ENCODE data around the gene TRAPPC2L. TPM values are rescaled to one million over a fixed set of nuclear protein-coding genes. Genes with fewer than 3 reads are reported as not detected.
A peak's percentile ranks its signal among the peaks of the same experiment; 100 is the strongest.

The TRAPPC2L gene
- total RNA-seq, 1 experiment from 2014 or later, result 82.0 TPM

GRCh38 chr16:88809676-88810165 is 47.2 kb upstream of the TRAPPC2L start (continued):
- TF ChIP-seq, protein P1, sequence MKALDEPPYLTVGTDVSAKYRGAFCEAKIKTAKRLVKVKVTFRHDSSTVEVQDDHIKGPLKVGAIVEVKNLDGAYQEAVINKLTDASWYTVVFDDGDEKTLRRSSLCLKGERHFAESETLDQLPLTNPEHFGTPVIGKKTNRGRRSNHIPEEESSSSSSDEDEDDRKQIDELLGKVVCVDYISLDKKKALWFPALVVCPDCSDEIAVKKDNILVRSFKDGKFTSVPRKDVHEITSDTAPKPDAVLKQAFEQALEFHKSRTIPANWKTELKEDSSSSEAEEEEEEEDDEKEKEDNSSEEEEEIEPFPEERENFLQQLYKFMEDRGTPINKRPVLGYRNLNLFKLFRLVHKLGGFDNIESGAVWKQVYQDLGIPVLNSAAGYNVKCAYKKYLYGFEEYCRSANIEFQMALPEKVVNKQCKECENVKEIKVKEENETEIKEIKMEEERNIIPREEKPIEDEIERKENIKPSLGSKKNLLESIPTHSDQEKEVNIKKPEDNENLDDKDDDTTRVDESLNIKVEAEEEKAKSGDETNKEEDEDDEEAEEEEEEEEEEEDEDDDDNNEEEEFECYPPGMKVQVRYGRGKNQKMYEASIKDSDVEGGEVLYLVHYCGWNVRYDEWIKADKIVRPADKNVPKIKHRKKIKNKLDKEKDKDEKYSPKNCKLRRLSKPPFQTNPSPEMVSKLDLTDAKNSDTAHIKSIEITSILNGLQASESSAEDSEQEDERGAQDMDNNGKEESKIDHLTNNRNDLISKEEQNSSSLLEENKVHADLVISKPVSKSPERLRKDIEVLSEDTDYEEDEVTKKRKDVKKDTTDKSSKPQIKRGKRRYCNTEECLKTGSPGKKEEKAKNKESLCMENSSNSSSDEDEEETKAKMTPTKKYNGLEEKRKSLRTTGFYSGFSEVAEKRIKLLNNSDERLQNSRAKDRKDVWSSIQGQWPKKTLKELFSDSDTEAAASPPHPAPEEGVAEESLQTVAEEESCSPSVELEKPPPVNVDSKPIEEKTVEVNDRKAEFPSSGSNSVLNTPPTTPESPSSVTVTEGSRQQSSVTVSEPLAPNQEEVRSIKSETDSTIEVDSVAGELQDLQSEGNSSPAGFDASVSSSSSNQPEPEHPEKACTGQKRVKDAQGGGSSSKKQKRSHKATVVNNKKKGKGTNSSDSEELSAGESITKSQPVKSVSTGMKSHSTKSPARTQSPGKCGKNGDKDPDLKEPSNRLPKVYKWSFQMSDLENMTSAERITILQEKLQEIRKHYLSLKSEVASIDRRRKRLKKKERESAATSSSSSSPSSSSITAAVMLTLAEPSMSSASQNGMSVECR (CRISPR knock-in tag; IDR thresholded peaks at IDR 0.05; ENCODE audit: borderline replicate concordance), result no peak
- no peak for TF ChIP-seq MAX (CRISPR knock-in tag; IDR thresholded peaks at IDR 0.05)
- TF ChIP-seq, protein P2, sequence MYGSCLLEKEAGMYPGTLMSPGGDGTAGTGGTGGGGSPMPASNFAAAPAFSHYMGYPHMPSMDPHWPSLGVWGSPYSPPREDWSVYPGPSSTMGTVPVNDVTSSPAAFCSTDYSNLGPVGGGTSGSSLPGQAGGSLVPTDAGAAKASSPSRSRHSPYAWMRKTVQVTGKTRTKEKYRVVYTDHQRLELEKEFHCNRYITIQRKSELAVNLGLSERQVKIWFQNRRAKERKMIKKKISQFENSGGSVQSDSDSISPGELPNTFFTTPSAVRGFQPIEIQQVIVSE (CRISPR knock-in tag; IDR thresholded peaks at IDR 0.05; ENCODE audit: borderline replicate concordance), result no peak
- no peak for TF ChIP-seq TP53 (CRISPR knock-in tag; IDR thresholded peaks at IDR 0.05)
- TF ChIP-seq ZNF423 (CRISPR knock-in tag; IDR thresholded peaks at IDR 0.05), result no peak
- no peak for TF ChIP-seq SOX15 (CRISPR knock-in tag; IDR thresholded peaks at IDR 0.05)
- TF ChIP-seq NR3C1 (CRISPR knock-in tag; conservative IDR thresholded peaks at IDR 0.05; ENCODE audit: low read depth), result no peak
- no peak for TF ChIP-seq KAT7 (CRISPR knock-in tag; IDR thresholded peaks at IDR 0.05; ENCODE audit: borderline replicate concordance)
- TF ChIP-seq, protein P3, sequence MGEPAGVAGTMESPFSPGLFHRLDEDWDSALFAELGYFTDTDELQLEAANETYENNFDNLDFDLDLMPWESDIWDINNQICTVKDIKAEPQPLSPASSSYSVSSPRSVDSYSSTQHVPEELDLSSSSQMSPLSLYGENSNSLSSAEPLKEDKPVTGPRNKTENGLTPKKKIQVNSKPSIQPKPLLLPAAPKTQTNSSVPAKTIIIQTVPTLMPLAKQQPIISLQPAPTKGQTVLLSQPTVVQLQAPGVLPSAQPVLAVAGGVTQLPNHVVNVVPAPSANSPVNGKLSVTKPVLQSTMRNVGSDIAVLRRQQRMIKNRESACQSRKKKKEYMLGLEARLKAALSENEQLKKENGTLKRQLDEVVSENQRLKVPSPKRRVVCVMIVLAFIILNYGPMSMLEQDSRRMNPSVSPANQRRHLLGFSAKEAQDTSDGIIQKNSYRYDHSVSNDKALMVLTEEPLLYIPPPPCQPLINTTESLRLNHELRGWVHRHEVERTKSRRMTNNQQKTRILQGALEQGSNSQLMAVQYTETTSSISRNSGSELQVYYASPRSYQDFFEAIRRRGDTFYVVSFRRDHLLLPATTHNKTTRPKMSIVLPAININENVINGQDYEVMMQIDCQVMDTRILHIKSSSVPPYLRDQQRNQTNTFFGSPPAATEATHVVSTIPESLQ (CRISPR knock-in tag; IDR thresholded peaks at IDR 0.05), result no peak
- TF ChIP-seq NR2C2 (CRISPR knock-in tag; IDR thresholded peaks at IDR 0.05), result peak; percentile 5; the same call in 1 of the 2 replicates
- 0 out of 2 replicates have a peak, but pooled peaks have one; percentile 49 for TF ChIP-seq ESRRA (CRISPR knock-in tag; IDR thresholded peaks at IDR 0.05; ENCODE audit: borderline replicate concordance)
- no peak for TF ChIP-seq ZBTB21 (CRISPR knock-in tag; IDR thresholded peaks at IDR 0.05; ENCODE audit: borderline replicate concordance)
- no peak for TF ChIP-seq NFE2L1 (CRISPR knock-in tag; IDR thresholded peaks at IDR 0.05)
- TF ChIP-seq, protein P4, sequence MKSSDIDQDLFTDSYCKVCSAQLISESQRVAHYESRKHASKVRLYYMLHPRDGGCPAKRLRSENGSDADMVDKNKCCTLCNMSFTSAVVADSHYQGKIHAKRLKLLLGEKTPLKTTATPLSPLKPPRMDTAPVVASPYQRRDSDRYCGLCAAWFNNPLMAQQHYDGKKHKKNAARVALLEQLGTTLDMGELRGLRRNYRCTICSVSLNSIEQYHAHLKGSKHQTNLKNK (CRISPR knock-in tag; IDR thresholded peaks at IDR 0.05), result no peak
- no peak for TF ChIP-seq AFF4 (CRISPR knock-in tag; IDR thresholded peaks at IDR 0.05; ENCODE audit: borderline replicate concordance)
- TF ChIP-seq ZNF232 (CRISPR knock-in tag; IDR thresholded peaks at IDR 0.05), result no peak

Data from WTC11 (cell line).